Astrocyte (in vitro differentiated cells and primary cell): ENCODE results near the gene CCNL2.

Source experiments
- EZH2 ChIP-seq: IDR thresholded peaks from 2 replicates; pipeline ENCODE4 v1.6.1; 2012; ENCODE audit warnings: mild to moderate bottlenecking, low read length, inconsistent platforms; ENCODE audit not compliant: insufficient read depth
- TF ChIP-seq, protein P1 (sequence below): IDR thresholded peaks from 2 replicates; pipeline ENCODE4 v1.5.1; 2011; ENCODE audit warnings: low read depth, mild to moderate bottlenecking, inconsistent platforms, low read length, moderate library complexity; ENCODE audit not compliant: insufficient read depth

DNA sequence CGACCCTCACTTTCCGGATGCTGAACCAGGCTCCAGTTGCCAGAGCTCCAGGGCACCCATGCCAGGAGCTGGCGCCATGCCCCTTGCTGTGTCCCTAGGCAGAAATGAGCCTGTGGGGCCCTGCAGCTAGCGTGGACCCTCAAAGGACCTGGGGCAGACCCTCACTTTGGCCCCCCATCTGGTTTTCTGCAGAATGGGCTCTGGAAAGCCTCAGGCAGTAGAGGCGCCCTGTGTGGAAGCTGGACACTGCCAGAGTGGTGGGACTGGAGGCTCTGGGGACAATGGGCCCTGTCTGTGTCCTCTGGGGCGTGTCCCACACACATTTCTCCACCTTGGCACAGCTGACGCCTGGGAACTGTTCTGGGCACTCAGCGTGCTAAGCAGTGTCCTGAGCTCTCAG is 17.8 kb downstream of the CCNL2 start:
- TF ChIP-seq, protein P1, sequence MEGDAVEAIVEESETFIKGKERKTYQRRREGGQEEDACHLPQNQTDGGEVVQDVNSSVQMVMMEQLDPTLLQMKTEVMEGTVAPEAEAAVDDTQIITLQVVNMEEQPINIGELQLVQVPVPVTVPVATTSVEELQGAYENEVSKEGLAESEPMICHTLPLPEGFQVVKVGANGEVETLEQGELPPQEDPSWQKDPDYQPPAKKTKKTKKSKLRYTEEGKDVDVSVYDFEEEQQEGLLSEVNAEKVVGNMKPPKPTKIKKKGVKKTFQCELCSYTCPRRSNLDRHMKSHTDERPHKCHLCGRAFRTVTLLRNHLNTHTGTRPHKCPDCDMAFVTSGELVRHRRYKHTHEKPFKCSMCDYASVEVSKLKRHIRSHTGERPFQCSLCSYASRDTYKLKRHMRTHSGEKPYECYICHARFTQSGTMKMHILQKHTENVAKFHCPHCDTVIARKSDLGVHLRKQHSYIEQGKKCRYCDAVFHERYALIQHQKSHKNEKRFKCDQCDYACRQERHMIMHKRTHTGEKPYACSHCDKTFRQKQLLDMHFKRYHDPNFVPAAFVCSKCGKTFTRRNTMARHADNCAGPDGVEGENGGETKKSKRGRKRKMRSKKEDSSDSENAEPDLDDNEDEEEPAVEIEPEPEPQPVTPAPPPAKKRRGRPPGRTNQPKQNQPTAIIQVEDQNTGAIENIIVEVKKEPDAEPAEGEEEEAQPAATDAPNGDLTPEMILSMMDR: no peak
- no peak for TF ChIP-seq EZH2
